Caki2 (cell line): ENCODE measurements around the gene HEG1. TPM values are rescaled to one million over a fixed set of nuclear protein-coding genes. Genes with fewer than 3 reads are reported as not detected.

Experiments used
- DNase-seq: peaks from one replicate; pipeline ENCODE4 v3.0.0-alpha.2; 2015; ENCODE audit warnings: low read depth
- in situ Hi-C: cut with HindIII; loops from 2 replicates; pipeline ENCODE4 v1.10.0; 2016; ENCODE audit warnings: low sequenced_read_pairs, low pct_unique_long_range_greater_than_20kb, mixed read lengths
- total RNA-seq: library from RNA; depleted of rRNA; stranded (reverse); fragments of >200 nt; shearing (Covaris generic); gene quantifications from 2 replicates; pipeline ENCODE4 v1.2.3, GENCODE V29; 2014; ENCODE audit warnings: low replicate concordance

The HEG1 gene
- total RNA-seq, 1 experiment from 2014 or later, result 5.0 TPM

- in situ Hi-C loops, result no loop called here
- DNase-seq, result no peak
Observed at GRCh38 chr3:125002414-125003368, 53.1 kb downstream of the HEG1 start.

- in situ Hi-C loops, result no loop called here
Observed at GRCh38 chr3:125001557-125002413, 54.0 kb downstream of the HEG1 start.

GRCh38 chr3:125000661-125001060, 55.1 kb downstream of the HEG1 start:
- in situ Hi-C loops, result no loop called here
- no peak for DNase-seq

More at GRCh38 chr3:125001557-125002413, 54.0 kb downstream of the HEG1 start:
- no peak for DNase-seq

- in situ Hi-C loops, result no loop called here
- DNase-seq, result no peak
Observed at GRCh38 chr3:124999897-125000435, 55.8 kb downstream of the HEG1 start.

- in situ Hi-C loops, result no loop called here
- no peak for DNase-seq
Observed at GRCh38 chr3:124999317-124999716, 56.5 kb downstream of the HEG1 start.

GRCh38 chr3:124998247-124998630, 57.6 kb downstream of the HEG1 start:
- no peak for DNase-seq
- in situ Hi-C loops, result no loop called here

- no peak for DNase-seq
- in situ Hi-C loops, result no loop called here
Observed at GRCh38 chr3:124997303-124998246, 58.2 kb downstream of the HEG1 start.

- in situ Hi-C loops, result no loop called here
- peak; percentile 45 for DNase-seq
Observed at GRCh38 chr3:124995460-124995994, 60.3 kb downstream of the HEG1 start.

- no peak for DNase-seq
- in situ Hi-C loops, result no loop called here
Observed at GRCh38 chr3:124993466-124993865, 62.3 kb downstream of the HEG1 start.

GRCh38 chr3:124992041-124992440, 63.8 kb downstream of the HEG1 start:
- in situ Hi-C loops, result no loop called here
- DNase-seq, result no peak

- in situ Hi-C loops, result no loop called here
- DNase-seq, result peak; percentile 68
Observed at GRCh38 chr3:124986192-124987143, 69.3 kb downstream of the HEG1 start.

GRCh38 chr3:124985349-124985748, 70.4 kb downstream of the HEG1 start:
- in situ Hi-C loops, result no loop called here
- DNase-seq, result no peak

GRCh38 chr3:124984754-124985153, 71.0 kb downstream of the HEG1 start:
- in situ Hi-C loops, result no loop called here
- no peak for DNase-seq

- in situ Hi-C loops, result no loop called here
- no peak for DNase-seq
Observed at GRCh38 chr3:124982855-124983254, 72.9 kb downstream of the HEG1 start.

GRCh38 chr3:124981472-124981871, 74.3 kb downstream of the HEG1 start:
- no peak for DNase-seq
- in situ Hi-C loops, result no loop called here

- in situ Hi-C loops, result no loop called here
- DNase-seq, result no peak
Observed at GRCh38 chr3:124978627-124979026, 77.2 kb downstream of the HEG1 start.

GRCh38 chr3:124976383-124976782, 79.4 kb downstream of the HEG1 start:
- no peak for DNase-seq
- in situ Hi-C loops, result no loop called here
